ENCODE data around the gene PLEKHG3.

PLEKHG3 gene

GRCh38 chr14:64698903-64699302 is 5.3 kb upstream of the PLEKHG3 start:
- TF ChIP-seq CTCF (IDR thresholded peaks at IDR 0.05; ENCODE audit: low read depth, low read length, poor library complexity, severe bottlenecking) (no peak), EZH2phosphoT487 (IDR thresholded peaks at IDR 0.05; ENCODE audit: borderline replicate concordance, low read length) (no peak)

GRCh38 chr14:64700290-64700689 is 3.9 kb upstream of the PLEKHG3 start:
- no peak for TF ChIP-seq CTCF (IDR thresholded peaks at IDR 0.05; ENCODE audit: low read depth, low read length, poor library complexity, severe bottlenecking)
- TF ChIP-seq EZH2phosphoT487 (IDR thresholded peaks at IDR 0.05; ENCODE audit: borderline replicate concordance, low read length), result no peak
- H3K4me1 ChIP-seq (ENCODE audit: control insufficient read depth, low read length), result peaks cover 8% of the 10 kb centered on the region

More at GRCh38 chr14:64698903-64699302, 5.3 kb upstream of the PLEKHG3 start:
- no peaks in the 10 kb centered on the region for H3F3A ChIP-seq (ENCODE audit: control insufficient read depth, insufficient read depth)
- no peaks in the 10 kb centered on the region for H4K20me1 ChIP-seq (ENCODE audit: control insufficient read depth, insufficient read depth, low read depth, low read length)
- no peaks in the 10 kb centered on the region for H3K9me2 ChIP-seq (replicated peaks; ENCODE audit: control insufficient read depth, low read length)
- no peaks in the 10 kb centered on the region for H3K79me2 ChIP-seq (ENCODE audit: control insufficient read depth, low read length)
- H3K27ac ChIP-seq (ENCODE audit: low read depth, low read length), result no peak overlapping the region
- no peak overlapping the region; the same call in 1 of the 2 replicates for H3K4me2 ChIP-seq (ENCODE audit: low read length)
- no peaks in the 10 kb centered on the region for H3K9me3 ChIP-seq (ENCODE audit: control insufficient read depth, insufficient read depth, low read length)
- peaks cover 57% of the 10 kb centered on the region for H3K27me3 ChIP-seq (ENCODE audit: control insufficient read depth, low read length)
- no peaks in the 10 kb centered on the region for H3K36me3 ChIP-seq (ENCODE audit: control insufficient read depth, low read length)
- no peak overlapping the region for H3K4me3 ChIP-seq (ENCODE audit: low read length)
- peaks cover 8% of the 10 kb centered on the region for H3K4me1 ChIP-seq (ENCODE audit: control insufficient read depth, low read length)

GRCh38 chr14:64700894-64701293 is 3.3 kb upstream of the PLEKHG3 start:
- H3K4me1 ChIP-seq (ENCODE audit: control insufficient read depth, low read length), result peaks cover 8% of the 10 kb centered on the region
- H3K27me3 ChIP-seq (ENCODE audit: control insufficient read depth, low read length), result peaks cover 59% of the 10 kb centered on the region

More at GRCh38 chr14:64700290-64700689, 3.9 kb upstream of the PLEKHG3 start:
- Histone ChIP-seq H3K9me3 (ENCODE audit: control insufficient read depth, insufficient read depth, low read length) (no peaks in the 10 kb centered on the region), H3K79me2 (ENCODE audit: control insufficient read depth, low read length) (no peaks in the 10 kb centered on the region), H4K20me1 (ENCODE audit: control insufficient read depth, insufficient read depth, low read depth, low read length) (no peaks in the 10 kb centered on the region), H3K36me3 (ENCODE audit: control insufficient read depth, low read length) (no peaks in the 10 kb centered on the region), H3K4me3 (ENCODE audit: low read length) (no peak overlapping the region), H3K4me2 (ENCODE audit: low read length) (no peak overlapping the region), H3K27ac (ENCODE audit: low read depth, low read length) (no peak overlapping the region), H3K9me2 (replicated peaks; ENCODE audit: control insufficient read depth, low read length) (no peaks in the 10 kb centered on the region), H3F3A (ENCODE audit: control insufficient read depth, insufficient read depth) (no peaks in the 10 kb centered on the region), H3K27me3 (ENCODE audit: control insufficient read depth, low read length) (peaks cover 57% of the 10 kb centered on the region)

More at GRCh38 chr14:64700894-64701293, 3.3 kb upstream of the PLEKHG3 start:
- TF ChIP-seq CTCF (IDR thresholded peaks at IDR 0.05; ENCODE audit: low read depth, low read length, poor library complexity, severe bottlenecking) (no peak), EZH2phosphoT487 (IDR thresholded peaks at IDR 0.05; ENCODE audit: borderline replicate concordance, low read length) (no peak)
- H3K79me2 ChIP-seq (ENCODE audit: control insufficient read depth, low read length), result no peaks in the 10 kb centered on the region
- no peak overlapping the region for H3K27ac ChIP-seq (ENCODE audit: low read depth, low read length)
- H3K4me2 ChIP-seq (ENCODE audit: low read length), result no peak overlapping the region
- no peaks in the 10 kb centered on the region for H3F3A ChIP-seq (ENCODE audit: control insufficient read depth, insufficient read depth)
- H3K4me3 ChIP-seq (ENCODE audit: low read length), result no peak overlapping the region
- H4K20me1 ChIP-seq (ENCODE audit: control insufficient read depth, insufficient read depth, low read depth, low read length), result no peaks in the 10 kb centered on the region
- H3K9me2 ChIP-seq (replicated peaks; ENCODE audit: control insufficient read depth, low read length), result no peaks in the 10 kb centered on the region
- H3K36me3 ChIP-seq (ENCODE audit: control insufficient read depth, low read length), result no peaks in the 10 kb centered on the region
- H3K9me3 ChIP-seq (ENCODE audit: control insufficient read depth, insufficient read depth, low read length), result no peaks in the 10 kb centered on the region
